HG03342 (cell line): Measurements from ENCODE around the gene FTO.

ENCODE experiments used
- ATAC-seq: cut with Tn5 transposase; IDR thresholded peaks from one replicate; pipeline ENCODE4 v1.9.1; 2021; ENCODE audit warnings: mild to moderate bottlenecking, moderate library complexity; ENCODE audit not compliant: unreplicated experiment

FTO gene

GRCh38 chr16:54197758-54198157 lies 493.8 kb downstream of the FTO start:
- no peak for ATAC-seq

DNA sequence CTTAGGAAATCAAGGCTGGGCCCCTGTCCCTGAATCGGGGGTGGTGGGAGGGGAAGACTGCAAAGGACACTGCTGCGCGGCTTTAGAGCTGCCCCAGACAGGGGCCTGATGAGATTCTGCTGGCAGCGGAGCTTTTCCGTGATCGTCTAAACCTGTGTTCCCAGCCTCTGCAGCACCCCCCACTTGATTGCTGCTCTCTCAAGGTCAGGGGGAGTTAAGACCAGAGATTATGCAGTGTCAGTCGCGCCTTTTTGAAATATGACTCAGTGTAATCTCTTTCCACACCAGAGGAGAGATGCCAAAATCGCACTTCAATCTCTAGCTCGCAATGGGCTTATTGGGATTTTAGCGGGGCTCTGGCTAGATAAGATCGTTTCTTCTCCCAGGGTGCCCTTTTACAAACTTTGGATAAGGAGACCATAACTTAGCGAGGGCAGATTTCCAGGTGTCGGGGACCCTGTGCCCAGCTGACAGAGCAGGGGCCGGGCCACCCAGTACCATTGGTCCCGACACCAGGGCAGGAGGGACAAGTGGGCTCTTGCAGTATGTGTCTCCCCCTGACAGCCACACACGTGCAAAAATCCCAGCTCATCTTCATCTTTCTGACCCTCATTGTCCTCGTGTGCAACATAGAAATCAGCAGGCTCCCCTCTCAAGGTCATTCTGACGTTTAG lies 495.7 kb downstream of the FTO start:
- no peak for ATAC-seq

GRCh38 chr16:54200161-54200534 lies 496.2 kb downstream of the FTO start:
- ATAC-seq: no peak

DNA sequence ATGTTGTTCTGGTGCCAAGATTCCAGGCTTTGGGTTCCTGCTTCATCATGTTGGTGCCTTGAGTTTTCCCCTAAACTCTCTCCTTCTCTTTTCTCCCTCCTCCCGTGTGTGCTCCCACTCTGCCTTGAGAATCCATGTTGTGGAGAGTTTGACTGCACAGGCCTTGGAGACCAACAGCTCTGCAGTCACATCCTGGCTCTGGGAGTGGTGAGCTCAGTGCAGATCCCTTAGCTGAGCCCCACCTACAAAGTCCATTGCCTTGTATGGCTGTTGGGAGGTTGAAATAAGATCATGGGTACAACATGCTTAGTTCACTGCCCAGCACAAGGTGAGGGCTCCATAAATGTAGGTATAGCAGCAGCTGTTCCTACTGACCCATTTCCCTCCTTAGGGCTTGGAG lies 496.8 kb downstream of the FTO start:
- ATAC-seq: no peak

GRCh38 chr16:54201200-54201599 lies 497.2 kb downstream of the FTO start:
- no peak for ATAC-seq
